ENCODE measurements around the gene DDX24. TPM values are rescaled to one million over a fixed set of nuclear protein-coding genes. Genes with fewer than 3 reads are reported as not detected.

Gene DDX24
- polyA plus RNA-seq, 3 donors: 51.2 to 68.0 (median 53.8) TPM

- no peak overlapping the region for H2AFZ ChIP-seq (ENCODE audit: insufficient read depth, low read depth, low read length, poor library complexity, severe bottlenecking)
- TF ChIP-seq CTCF (IDR thresholded peaks at IDR 0.05): no peak
- no peaks in the 10 kb centered on the region for H4K20me1 ChIP-seq (ENCODE audit: insufficient read depth, low read length)
- DNase-seq: no peak
- no peak overlapping the region for H3K4me2 ChIP-seq (replicated peaks; ENCODE audit: extremely low read depth, low read length, poor library complexity, severe bottlenecking)
- H3K9ac ChIP-seq (ENCODE audit: insufficient read depth, low read length, poor library complexity, severe bottlenecking): no peak overlapping the region
- peaks cover 0 to 3% of the 10 kb centered on the region in 2 donors for H3K4me1 ChIP-seq (ENCODE audit: control insufficient read depth in 1 of 2, insufficient read depth in 2 of 2, low read length in 2 of 2)
- H3K4me3 ChIP-seq (replicated peaks in 1 of 3; ENCODE audit: low read depth in 2 of 3, low read length in 3 of 3): no peak overlapping the region
- H3K27ac Mint-ChIP-seq: no peak overlapping the region
- H3K79me2 ChIP-seq (ENCODE audit: insufficient read depth, low read length): no peaks in the 10 kb centered on the region
- peaks cover 8% of the 10 kb centered on the region for H3K4me1 Mint-ChIP-seq
- 92% methylated on average over 5 of the region's 6 CpGs for WGBS (ENCODE audit: insufficient coverage)
- no peak overlapping the region for H3K27ac ChIP-seq (ENCODE audit: low read depth in 1 of 2, low read length in 2 of 2)
- intact Hi-C loops (cut with micrococcal nuclease): no loop called here
- no peaks in the 10 kb centered on the region for H3K36me3 ChIP-seq (replicated peaks in 1 of 2; ENCODE audit: control insufficient read depth in 1 of 2, insufficient read depth in 2 of 2, low read length in 2 of 2)
- H3K27me3 ChIP-seq (ENCODE audit: control insufficient read depth in 2 of 2, insufficient read depth in 2 of 2, low read length in 2 of 2): no peaks in the 10 kb centered on the region
- H3K4me3 Mint-ChIP-seq: no peak overlapping the region
- H3K9me3 Mint-ChIP-seq: no peaks in the 10 kb centered on the region
- H3K27me3 Mint-ChIP-seq (ENCODE audit: low read depth in 3 of 3): peaks cover 3 to 12% (median 8%) of the 10 kb centered on the region in 3 donors
- no peaks in the 10 kb centered on the region for H3K36me3 Mint-ChIP-seq
- no peaks in the 10 kb centered on the region for H3K9me3 ChIP-seq (replicated peaks in 1 of 2; ENCODE audit: control insufficient read depth in 1 of 2, insufficient read depth in 1 of 2, low read length in 2 of 2)
These were observed 66.6 kb downstream of the DDX24 start for GRCh38 chr14:94014382-94014781.

DNA sequence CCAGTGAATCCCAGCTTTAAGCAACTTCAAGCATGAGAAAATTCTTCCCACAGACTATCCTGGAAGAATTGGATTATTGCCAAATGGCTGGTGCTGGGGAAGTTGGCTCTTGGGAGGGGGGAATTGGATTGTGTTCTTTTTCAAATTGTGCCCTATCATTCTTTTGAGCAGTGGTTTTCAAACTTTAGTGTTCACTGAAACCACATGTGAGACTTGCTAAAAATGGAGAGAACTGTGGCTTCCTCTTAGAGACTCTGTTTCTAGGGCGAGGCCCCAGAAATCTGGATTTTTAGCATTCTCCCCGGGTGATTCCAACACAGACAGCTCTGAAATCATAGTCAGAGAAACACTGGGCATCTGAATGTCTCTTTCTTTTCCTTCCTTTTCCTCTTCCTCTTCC, 69.2 kb downstream of the DDX24 start:
- no peak for DNase-seq
- Mint-ChIP-seq H3K9me3 (no peaks in the 10 kb centered on the region), H3K36me3 (no peaks in the 10 kb centered on the region), H3K27me3 (ENCODE audit: low read depth in 3 of 3) (peaks cover 3 to 11% (median 10%) of the 10 kb centered on the region in 3 donors), H3K27ac (no peak overlapping the region), H3K4me1 (peaks cover 8% of the 10 kb centered on the region), H3K4me3 (no peak overlapping the region)
- WGBS (ENCODE audit: insufficient coverage): 0% methylated on average over 2 of the region's 2 CpGs
- H3K36me3 ChIP-seq (replicated peaks in 1 of 2; ENCODE audit: control insufficient read depth in 1 of 2, insufficient read depth in 2 of 2, low read length in 2 of 2): no peaks in the 10 kb centered on the region
- H3K9ac ChIP-seq (ENCODE audit: insufficient read depth, low read length, poor library complexity, severe bottlenecking): no peak overlapping the region
- H3K27ac ChIP-seq (ENCODE audit: low read depth in 1 of 2, low read length in 2 of 2): no peak overlapping the region
- no peak overlapping the region for H3K4me2 ChIP-seq (replicated peaks; ENCODE audit: extremely low read depth, low read length, poor library complexity, severe bottlenecking)
- no peaks in the 10 kb centered on the region for H4K20me1 ChIP-seq (ENCODE audit: insufficient read depth, low read length)
- no peak for TF ChIP-seq CTCF (IDR thresholded peaks at IDR 0.05)
- no peak overlapping the region for H3K4me3 ChIP-seq (replicated peaks in 1 of 3; ENCODE audit: low read depth in 2 of 3, low read length in 3 of 3)
- H3K4me1 ChIP-seq (ENCODE audit: control insufficient read depth in 1 of 2, insufficient read depth in 2 of 2, low read length in 2 of 2): peaks cover 0 to 3% of the 10 kb centered on the region in 2 donors
- H3K79me2 ChIP-seq (ENCODE audit: insufficient read depth, low read length): no peaks in the 10 kb centered on the region
- no peaks in the 10 kb centered on the region for H3K9me3 ChIP-seq (replicated peaks in 1 of 2; ENCODE audit: control insufficient read depth in 1 of 2, insufficient read depth in 1 of 2, low read length in 2 of 2)
- intact Hi-C loops (cut with micrococcal nuclease): no loop called here
- H3K27me3 ChIP-seq (ENCODE audit: control insufficient read depth in 2 of 2, insufficient read depth in 2 of 2, low read length in 2 of 2): no peaks in the 10 kb centered on the region
- no peak overlapping the region for H2AFZ ChIP-seq (ENCODE audit: insufficient read depth, low read depth, low read length, poor library complexity, severe bottlenecking)

Measured in CD14-positive monocyte (primary cell).